Measurements from ENCODE around the gene PRAME. TPM values are rescaled to one million over a fixed set of nuclear protein-coding genes. Genes with fewer than 3 reads are reported as not detected.
"Not testable (repeated sequence)": the region's sequence is repeated elsewhere in the genome, so short reads cannot be mapped to it uniquely, and the experiment has no call there.

The PRAME gene
- total and polyA plus RNA-seq, 2 donors (not counting 3 experiments of a cell fraction or from before 2014, with no cell fraction given), result 0.07 TPM; not detected in 1

- H3K36me3 ChIP-seq (ENCODE audit: control insufficient read depth in 2 of 2, extremely low read depth in 1 of 2, insufficient read depth in 2 of 2, low read length in 2 of 2); BruUV-seq (replicated peaks); H3K9ac ChIP-seq (replicated peaks; ENCODE audit: extremely low read depth, insufficient read depth, low read length); H3K9me1 ChIP-seq (replicated peaks; ENCODE audit: control insufficient read depth, extremely low read depth, insufficient read depth, low read length); dilution Hi-C loops (cut with MboI; ENCODE audit: extremely low pct_ligation_motif_present, low sequenced_read_pairs); H3K27ac ChIP-seq (ENCODE audit: insufficient read depth, low read depth, low read length); DNase-seq (ENCODE audit: low read depth, low spot score); H3K4me1 ChIP-seq (ENCODE audit: control insufficient read depth, extremely low read depth, insufficient read depth, low read length); H4K20me1 ChIP-seq (replicated peaks; ENCODE audit: control insufficient read depth, extremely low read depth, insufficient read depth, low read length); H3K79me2 ChIP-seq (ENCODE audit: control insufficient read depth, insufficient read depth, low read length); H3K4me3 ChIP-seq (replicated peaks in 1 of 3; ENCODE audit: insufficient read depth in 1 of 3, low read depth in 1 of 3, low read length in 3 of 3); H3K4me2 ChIP-seq (ENCODE audit: insufficient read depth, low read length); FAIRE-seq; H3K9me3 ChIP-seq (replicated peaks; ENCODE audit: control insufficient read depth, insufficient read depth, low read length); H2AFZ ChIP-seq (ENCODE audit: low read depth, low read length); POLR2A ChIA-PET; intact Hi-C loops (cut with micrococcal nuclease): not testable (repeated sequence)
- CTCF ChIA-PET, result interaction anchor here (1.7 to 2.5 kb wide), 2 partner anchors 9 to 77 kb away, joined by 16 to 18 read pairs; partner anchors contain the start of gene ZNF280A
- H3K27me3 ChIP-seq (ENCODE audit: control insufficient read depth in 2 of 2, insufficient read depth in 2 of 2, low read length in 2 of 2), result peaks cover 3 to 13% of the 10 kb centered on the region in 2 experiments
Measured at GRCh38 chr22:22509912-22510311, 49.2 kb downstream of the PRAME start.

- intact Hi-C loops (cut with micrococcal nuclease), result no loop called here
- no peak for TF ChIP-seq GATA2 (IDR thresholded peaks at IDR 0.05; ENCODE audit: insufficient read depth, insufficient read length, low read depth, low read length)
- TF ChIP-seq POLR2A (IDR thresholded peaks at IDR 0.05; ENCODE audit: low read depth, low read length), result peak; percentile 39
- TF ChIP-seq CTCF (IDR thresholded peaks at IDR 0.05; ENCODE audit: extremely low read depth in 1 of 2, insufficient read depth in 1 of 2, low read depth in 1 of 2, low read length in 2 of 2), result peak; percentile 82 to 92
- no peak for TF ChIP-seq FOS (IDR thresholded peaks at IDR 0.05; ENCODE audit: borderline replicate concordance, insufficient read depth, low read length)
- no peak for TF ChIP-seq MYC (IDR thresholded peaks at IDR 0.05; ENCODE audit: low read depth, low read length)
- no peak for TF ChIP-seq JUN (IDR thresholded peaks at IDR 0.05; ENCODE audit: borderline replicate concordance, insufficient read depth, insufficient read length, low read depth)
- TF ChIP-seq POLR2AphosphoS5 (IDR thresholded peaks at IDR 0.05; ENCODE audit: insufficient read depth, low read depth, low read length), result peak; percentile 68
- TF ChIP-seq EZH2 (IDR thresholded peaks at IDR 0.05; ENCODE audit: borderline replicate concordance, low read depth, low read length, severe bottlenecking), result no peak
- peak; percentile 63 for TF ChIP-seq MAX (IDR thresholded peaks at IDR 0.05; ENCODE audit: insufficient read depth, insufficient read length)
- H3K79me2 ChIP-seq (ENCODE audit: control insufficient read depth, insufficient read depth, low read length), result no peaks in the 10 kb centered on the region
- H2AFZ ChIP-seq (ENCODE audit: low read depth, low read length), result peak within 1 kb of the TSS; percentile 96
- dilution Hi-C loops (cut with MboI; ENCODE audit: extremely low pct_ligation_motif_present, low sequenced_read_pairs), result no loop called here
- H3K27me3 ChIP-seq (ENCODE audit: control insufficient read depth in 2 of 2, insufficient read depth in 2 of 2, low read length in 2 of 2), result peaks cover 3 to 4% of the 10 kb centered on the region in 2 experiments
- FAIRE-seq (peak; percentile 62), DNase-seq (ENCODE audit: low read depth, low spot score) (peak; percentile 89)
- H4K20me1 ChIP-seq (replicated peaks; ENCODE audit: control insufficient read depth, extremely low read depth, insufficient read depth, low read length), result no peaks in the 10 kb centered on the region
- POLR2A ChIA-PET, result interaction anchor here (0.8 kb wide), 1 partner anchor 536 kb away, joined by 4 read pairs; no protein-coding TSS in a partner anchor
- peak within 1 kb of the TSS; percentile 16 for H3K27ac ChIP-seq (ENCODE audit: insufficient read depth, low read depth, low read length)
- peak within 1 kb of the TSS; percentile 87 for H3K4me2 ChIP-seq (ENCODE audit: insufficient read depth, low read length)
- peak within 1 kb of the TSS; percentile 62 to 80 (median 62) for H3K4me3 ChIP-seq (replicated peaks in 1 of 3; ENCODE audit: insufficient read depth in 1 of 3, low read depth in 1 of 3, low read length in 3 of 3)
- no peaks in the 10 kb centered on the region for H3K36me3 ChIP-seq (ENCODE audit: control insufficient read depth in 2 of 2, extremely low read depth in 1 of 2, insufficient read depth in 2 of 2, low read length in 2 of 2)
- peak within 1 kb of the TSS; percentile 49 for H3K9ac ChIP-seq (replicated peaks; ENCODE audit: extremely low read depth, insufficient read depth, low read length)
- no peaks in the 10 kb centered on the region for H3K9me1 ChIP-seq (replicated peaks; ENCODE audit: control insufficient read depth, extremely low read depth, insufficient read depth, low read length)
- CTCF ChIA-PET, result interaction anchor here (1.0 to 2.5 kb wide), 11 partner anchors 11 to 375 kb away, joined by 3 to 18 read pairs (median 4); partner anchors contain the start of gene ZNF280A
- peaks cover 4% of the 10 kb centered on the region for H3K4me1 ChIP-seq (ENCODE audit: control insufficient read depth, extremely low read depth, insufficient read depth, low read length)
- no peaks in the 10 kb centered on the region for H3K9me3 ChIP-seq (replicated peaks; ENCODE audit: control insufficient read depth, insufficient read depth, low read length)
- no TSS peak for BruUV-seq (replicated peaks)
Measured at GRCh38 chr22:22508274-22509176, 50.5 kb downstream of the PRAME start, which contains the start of gene ZNF280B. Gene ZNF280B (minus strand): TSS chr22:22508742. CDS start chr22:22489398, 19,344 bp downstream.

All from endothelial cell of umbilical vein (primary cell).